ENCODE measurements around the gene KRT12.

KRT12 gene

GRCh38 chr17:40866838-40867237, at the start of gene KRT12:
Gene KRT12 (minus strand): TSS chr17:40867223. CDS start chr17:40867186, 37 bp downstream.
- H3K27ac ChIP-seq: no peak within 1 kb of the TSS
- DNase-seq (ENCODE audit: low read depth, low spot score): no peak

GRCh38 chr17:40916366-40916765, 49.3 kb upstream of the KRT12 start:
- peak overlapping the region; percentile 98 for H3K27ac ChIP-seq
- no peak for DNase-seq (ENCODE audit: low read depth, low spot score)

DNA sequence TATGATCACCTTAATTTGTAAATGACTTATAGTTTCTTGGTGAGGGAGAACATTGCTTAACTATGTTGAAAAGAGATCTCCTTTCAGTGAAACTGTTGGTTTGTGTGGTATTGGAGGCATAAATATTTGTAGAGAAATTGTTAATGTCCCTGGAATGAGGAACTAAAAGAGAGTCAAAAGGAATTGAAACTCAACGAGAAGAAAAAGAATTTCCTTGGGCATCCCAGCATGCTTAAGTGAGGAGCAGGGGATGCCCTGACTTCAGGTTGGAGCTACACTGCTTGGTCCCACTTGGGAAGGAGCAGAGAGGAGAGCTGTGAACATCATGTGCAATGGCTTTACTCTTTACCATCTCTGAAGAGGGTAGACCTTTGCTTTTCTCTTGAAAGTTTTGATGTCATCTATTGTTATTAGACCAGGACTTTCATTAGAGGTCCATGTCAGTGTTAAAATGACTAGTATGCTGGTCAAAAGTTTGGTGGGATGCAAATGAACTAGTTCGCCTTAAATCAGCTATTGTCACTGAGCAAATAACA, 48.8 kb upstream of the KRT12 start:
- H3K27ac ChIP-seq: peak overlapping the region; percentile 98
- DNase-seq (ENCODE audit: low read depth, low spot score): peak; percentile 78

DNA sequence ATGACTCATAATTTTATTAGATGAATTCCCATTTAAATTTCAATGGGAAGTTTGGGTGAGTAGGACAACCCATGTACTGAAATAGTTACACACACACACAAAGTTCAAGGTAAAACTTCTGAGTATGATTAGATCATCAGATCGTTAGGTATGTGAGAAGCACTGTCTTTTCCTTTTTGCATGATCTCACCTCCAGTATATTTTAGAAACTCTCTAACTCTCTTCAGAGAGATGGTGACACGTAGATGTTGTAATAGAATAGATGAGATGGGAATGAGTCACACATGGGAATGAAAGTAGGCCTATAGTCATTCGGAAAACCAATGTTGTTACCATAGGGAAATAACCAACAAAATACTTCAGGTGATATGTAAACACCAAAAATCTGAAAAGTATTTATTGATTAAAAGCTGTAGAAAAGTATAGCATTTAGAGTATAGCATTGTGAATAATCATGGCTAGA, 48.2 kb upstream of the KRT12 start:
- peak overlapping the region; percentile 98 for H3K27ac ChIP-seq
- peak; percentile 99 for DNase-seq (ENCODE audit: low read depth, low spot score)

DNA sequence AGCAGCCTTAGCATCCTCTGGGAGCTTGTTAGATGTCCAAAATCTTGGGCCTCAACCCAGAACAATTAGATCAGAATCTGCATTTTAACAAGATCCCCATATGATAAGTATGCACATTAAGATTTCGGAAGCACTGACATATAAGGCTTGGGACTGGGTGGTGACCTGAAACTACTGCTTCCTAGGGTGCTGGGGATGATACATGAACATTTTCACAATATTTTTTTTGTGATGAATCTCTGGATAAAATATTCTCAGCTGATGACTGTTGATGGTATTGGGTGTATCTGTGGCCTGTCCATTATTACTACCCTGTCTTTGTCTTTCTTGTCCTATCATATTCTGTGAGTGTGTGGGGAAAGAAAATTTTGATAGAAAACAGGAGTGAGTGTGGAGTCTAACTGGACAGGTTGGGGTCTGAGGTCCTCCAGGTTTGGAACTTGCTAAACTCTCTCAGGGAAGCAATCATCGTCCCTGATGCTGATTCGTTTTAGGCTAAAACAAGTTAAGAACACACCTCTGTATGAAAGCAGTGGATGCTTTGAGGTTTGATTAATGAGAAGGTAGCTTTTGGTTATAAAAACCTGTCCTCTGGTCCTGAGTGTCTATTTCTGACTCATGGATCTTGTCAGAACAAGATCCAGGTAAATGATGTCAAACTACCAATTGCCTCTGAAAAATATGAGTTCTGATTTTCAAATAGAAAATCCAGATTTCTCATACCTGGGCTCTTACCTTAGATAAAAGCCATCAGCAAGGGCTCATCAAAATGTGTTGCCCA, 47.2 kb upstream of the KRT12 start:
- DNase-seq (ENCODE audit: low read depth, low spot score): peak; percentile 73
- peak overlapping the region; percentile 98 for H3K27ac ChIP-seq

DNA sequence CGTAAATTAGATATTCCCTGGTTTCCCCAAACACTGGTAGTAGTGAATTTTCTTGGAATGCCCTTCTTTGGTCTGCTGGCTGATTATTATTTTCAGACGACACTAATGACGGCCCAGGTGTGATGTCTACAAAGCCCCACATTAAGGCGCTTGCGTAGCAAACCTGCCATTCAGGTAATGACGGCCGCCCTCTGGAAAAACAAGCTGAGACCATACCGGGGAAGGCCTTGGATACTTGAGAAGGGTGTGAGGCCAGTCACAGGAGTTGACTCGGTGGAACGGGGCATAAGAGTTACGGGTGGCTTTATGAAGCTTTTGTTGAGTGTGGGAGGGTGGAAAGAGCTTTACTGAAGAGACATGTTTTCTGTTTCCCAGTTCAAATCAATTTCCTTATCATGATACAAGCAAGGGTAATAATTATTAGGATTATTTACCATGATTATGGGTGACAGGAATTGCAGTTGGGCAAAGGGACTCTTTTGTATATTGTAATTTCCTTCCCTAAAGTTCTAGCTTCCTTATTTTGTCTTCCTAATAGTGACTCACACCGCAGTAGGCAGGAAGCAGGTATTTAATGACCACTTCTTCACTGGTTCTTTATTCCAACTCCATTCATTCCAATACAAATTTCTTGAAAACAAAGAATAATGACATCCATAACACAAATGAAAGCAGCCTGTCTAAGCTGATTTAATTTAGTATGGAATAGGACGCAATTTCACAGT, 45.6 kb upstream of the KRT12 start:
- peak overlapping the region; percentile 98 for H3K27ac ChIP-seq
- DNase-seq (ENCODE audit: low read depth, low spot score): no peak

GRCh38 chr17:40910441-40910841, 43.4 kb upstream of the KRT12 start:
- peak; percentile 61 for DNase-seq (ENCODE audit: low read depth, low spot score)
- peak overlapping the region; percentile 98 for H3K27ac ChIP-seq

GRCh38 chr17:40909755-40910154, 42.7 kb upstream of the KRT12 start:
- peak; percentile 87 for DNase-seq (ENCODE audit: low read depth, low spot score)
- peak overlapping the region; percentile 98 for H3K27ac ChIP-seq

- H3K27ac ChIP-seq: peak overlapping the region; percentile 98
Observed at GRCh38 chr17:40909351-40909750, 42.3 kb upstream of the KRT12 start.

DNA sequence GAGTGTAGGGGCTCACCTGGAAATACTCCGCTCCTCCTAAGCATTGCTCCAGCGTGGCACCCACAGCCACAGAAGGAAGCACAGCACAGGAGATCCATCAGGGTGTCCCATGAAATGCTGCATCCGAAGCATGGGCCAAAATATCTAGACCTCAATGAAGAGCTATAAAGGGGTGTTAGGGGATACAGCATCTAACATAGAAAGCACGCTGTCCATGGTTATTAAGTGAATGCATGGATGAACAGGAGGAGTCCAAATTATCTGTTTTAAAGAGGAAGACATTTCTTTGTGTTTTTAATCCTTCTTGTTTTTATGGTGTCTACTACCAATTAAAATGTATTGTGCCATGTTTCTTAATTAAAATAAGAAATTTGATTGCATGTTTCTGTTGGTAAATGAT, 39.6 kb upstream of the KRT12 start:
- H3K27ac ChIP-seq: no peak overlapping the region
- no peak for DNase-seq (ENCODE audit: low read depth, low spot score)

More at GRCh38 chr17:40909351-40909750, 42.3 kb upstream of the KRT12 start:
- peak; percentile 90 for DNase-seq (ENCODE audit: low read depth, low spot score)

DNA sequence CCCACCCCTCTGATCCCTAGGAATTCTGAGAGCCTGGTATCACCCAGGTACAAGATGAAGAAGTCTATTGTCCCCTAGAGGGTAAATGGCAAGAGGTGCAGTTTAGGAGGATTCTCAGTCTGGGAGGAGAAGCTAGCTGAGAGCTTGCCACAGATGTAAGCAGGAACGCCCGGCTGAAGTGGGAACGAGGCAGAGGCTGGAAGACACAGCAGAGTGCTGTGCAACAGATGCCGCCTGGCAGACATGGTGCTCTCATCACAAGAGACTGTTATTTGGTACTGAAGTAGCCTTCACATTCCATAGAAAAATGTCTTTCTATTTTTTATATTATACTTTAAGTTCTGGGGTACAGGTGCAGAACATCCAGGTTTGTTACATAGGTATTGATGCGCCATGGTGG, 38.3 kb upstream of the KRT12 start:
- no peak for DNase-seq (ENCODE audit: low read depth, low spot score)

DNA sequence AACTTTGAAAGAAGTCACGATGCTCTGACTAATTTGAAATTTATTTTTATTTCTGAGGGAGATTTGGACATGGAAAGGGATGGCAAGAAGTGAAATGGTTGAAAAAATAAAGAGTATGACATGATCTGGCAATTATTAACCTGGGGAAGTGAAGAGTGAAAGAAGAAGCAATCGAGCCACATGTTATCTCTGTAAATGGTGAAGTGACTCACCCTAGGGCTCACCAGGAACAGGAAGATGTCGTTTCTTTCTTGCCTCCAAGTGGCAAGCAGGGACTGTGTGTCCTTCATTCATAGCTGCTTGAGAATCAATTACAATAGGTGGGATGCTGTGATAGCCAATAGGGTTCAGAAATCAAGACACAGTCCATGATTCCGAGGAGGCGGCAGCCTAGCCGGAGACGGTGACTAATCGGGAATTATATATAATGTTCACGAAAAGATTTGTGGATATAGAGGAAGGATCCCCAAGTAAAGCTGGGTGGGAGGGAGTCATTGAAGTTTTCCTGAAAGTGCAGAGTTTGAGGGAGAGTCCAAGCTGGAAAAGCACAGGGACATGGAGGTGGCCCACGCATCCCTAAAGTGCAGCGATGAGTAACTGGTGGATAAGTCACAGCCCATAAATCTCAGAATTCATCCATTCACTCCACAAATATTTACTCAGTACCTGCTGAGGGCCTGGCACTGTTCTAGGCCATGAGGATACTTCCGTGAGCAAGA, 36.3 kb upstream of the KRT12 start:
- peak; percentile 93 for DNase-seq (ENCODE audit: low read depth, low spot score)
- peak overlapping the region; percentile 97 for H3K27ac ChIP-seq

More for the DNA sequence above, 38.3 kb upstream of the KRT12 start:
- no peak overlapping the region for H3K27ac ChIP-seq

DNA sequence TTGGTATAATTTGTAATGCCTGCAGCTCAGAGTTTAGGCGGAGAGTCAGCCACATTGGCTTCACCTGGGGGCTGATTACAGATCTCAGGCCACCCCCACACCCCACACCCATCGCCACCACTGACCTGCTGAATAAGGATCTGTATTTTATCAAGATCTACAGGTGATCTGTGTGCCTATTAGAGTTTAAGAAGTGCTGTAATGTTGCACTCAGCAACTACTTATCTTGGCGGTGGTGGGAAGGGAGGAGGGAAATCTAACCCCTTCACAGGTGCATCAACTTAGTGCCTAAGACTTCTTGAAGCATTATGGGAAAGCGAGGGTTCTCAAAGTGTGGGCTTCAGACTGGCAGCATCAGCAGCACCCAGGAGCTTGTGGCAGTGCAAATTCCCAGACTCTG, 35.5 kb upstream of the KRT12 start:
- DNase-seq (ENCODE audit: low read depth, low spot score): no peak
- H3K27ac ChIP-seq: peak overlapping the region; percentile 97

DNA sequence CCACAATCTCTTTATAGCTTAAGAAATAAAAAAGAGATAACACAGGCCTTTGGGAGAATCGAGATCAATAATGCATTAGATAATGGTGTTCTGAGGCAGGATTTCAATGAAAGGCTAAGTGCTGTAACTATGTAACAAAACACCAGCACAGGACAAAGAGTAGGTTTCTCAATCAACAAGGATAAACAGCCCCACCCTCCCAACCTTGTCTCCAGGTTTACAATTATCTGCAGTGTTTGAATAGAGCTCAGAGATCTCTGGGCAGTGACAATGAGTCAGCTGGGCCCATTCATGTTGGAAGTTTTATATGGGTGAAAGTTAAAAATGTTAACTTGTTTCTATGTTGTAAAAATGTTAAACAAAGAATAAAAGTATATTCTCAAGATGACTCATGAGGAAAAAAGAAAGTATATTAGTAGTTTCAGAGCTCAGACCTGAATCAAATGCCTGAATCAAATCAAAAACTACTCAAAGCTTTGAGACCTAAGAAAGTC, 35.0 kb upstream of the KRT12 start:
- H3K27ac ChIP-seq: peak overlapping the region; percentile 97
- DNase-seq (ENCODE audit: low read depth, low spot score): peak; percentile 86

GRCh38 chr17:40900809-40901356, 33.9 kb upstream of the KRT12 start:
- H3K27ac ChIP-seq: no peak overlapping the region
- DNase-seq (ENCODE audit: low read depth, low spot score): no peak

- no peak for DNase-seq (ENCODE audit: low read depth, low spot score)
- H3K27ac ChIP-seq: no peak overlapping the region
Observed at GRCh38 chr17:40896916-40897455, 30.0 kb upstream of the KRT12 start.

DNA sequence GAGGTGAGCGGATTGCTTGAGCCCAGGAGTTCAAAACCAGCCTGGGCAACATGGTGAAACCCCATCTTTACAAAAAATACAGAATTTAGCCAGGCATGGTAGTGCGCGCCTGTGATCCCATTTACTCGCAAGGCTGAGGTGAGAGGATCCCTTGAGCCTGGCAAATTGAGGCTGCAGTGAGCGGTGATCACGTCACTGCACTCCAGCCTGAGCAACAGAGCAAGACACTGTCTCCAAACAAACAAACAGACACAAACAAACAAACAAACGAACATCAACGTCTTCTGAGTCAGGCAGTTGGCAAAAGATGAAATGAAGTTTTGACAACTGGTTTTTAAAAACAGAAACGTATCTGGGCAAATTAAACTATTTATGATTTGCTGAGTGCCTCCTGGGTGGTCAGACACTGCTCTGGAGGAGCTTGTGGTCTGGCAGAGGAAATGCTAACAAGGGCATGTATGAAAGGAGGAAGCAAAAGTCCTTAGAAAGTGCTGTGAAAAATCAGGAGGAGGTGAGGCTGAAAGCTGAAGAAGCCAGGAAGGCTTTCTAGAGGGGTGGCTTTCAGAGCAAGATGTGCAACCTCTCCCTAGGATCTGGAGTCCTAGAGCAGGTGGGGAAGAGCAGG, 28.2 kb upstream of the KRT12 start:
- H3K27ac ChIP-seq: no peak overlapping the region
- no peak for DNase-seq (ENCODE audit: low read depth, low spot score)

DNA sequence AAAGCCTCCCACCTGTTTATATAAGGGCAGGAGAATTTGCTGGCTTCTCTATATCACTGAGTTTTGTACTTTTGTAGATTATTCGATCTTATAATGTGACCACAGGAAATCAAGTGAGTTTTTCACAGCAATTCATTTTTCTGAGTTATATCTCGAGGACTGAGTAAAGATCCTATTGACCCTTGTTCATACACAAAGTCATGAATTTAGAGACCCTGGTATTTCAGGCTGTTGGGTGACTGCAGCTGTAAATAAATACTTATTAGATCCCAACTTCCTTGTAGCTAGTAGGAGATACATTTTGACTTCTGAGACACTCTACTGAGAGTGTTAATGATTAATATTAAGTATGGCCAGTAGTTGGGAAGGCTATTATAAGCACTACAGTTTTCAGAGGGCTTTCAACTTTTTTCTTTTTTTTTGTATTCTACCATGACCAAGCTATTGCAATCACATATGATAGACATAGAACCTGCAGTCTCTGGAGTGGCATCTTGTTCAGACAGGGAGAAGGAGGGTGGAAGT, 21.2 kb upstream of the KRT12 start:
- DNase-seq (ENCODE audit: low read depth, low spot score): no peak
- no peak overlapping the region for H3K27ac ChIP-seq

- H3K27ac ChIP-seq: no peak overlapping the region
- DNase-seq (ENCODE audit: low read depth, low spot score): no peak
Observed at GRCh38 chr17:40886090-40886489, 19.1 kb upstream of the KRT12 start.
